Measurements from ENCODE around the gene DAP. TPM values are rescaled to one million over a fixed set of nuclear protein-coding genes. Genes with fewer than 3 reads are reported as not detected.
A peak's percentile ranks its signal among the peaks of the same experiment; 100 is the strongest.
"Not testable (repeated sequence)": the region's sequence is repeated elsewhere in the genome, so short reads cannot be mapped to it uniquely, and the experiment has no call there.

The DAP gene
- total RNA-seq, 1 experiment from 2014 or later: 279 TPM

DNA sequence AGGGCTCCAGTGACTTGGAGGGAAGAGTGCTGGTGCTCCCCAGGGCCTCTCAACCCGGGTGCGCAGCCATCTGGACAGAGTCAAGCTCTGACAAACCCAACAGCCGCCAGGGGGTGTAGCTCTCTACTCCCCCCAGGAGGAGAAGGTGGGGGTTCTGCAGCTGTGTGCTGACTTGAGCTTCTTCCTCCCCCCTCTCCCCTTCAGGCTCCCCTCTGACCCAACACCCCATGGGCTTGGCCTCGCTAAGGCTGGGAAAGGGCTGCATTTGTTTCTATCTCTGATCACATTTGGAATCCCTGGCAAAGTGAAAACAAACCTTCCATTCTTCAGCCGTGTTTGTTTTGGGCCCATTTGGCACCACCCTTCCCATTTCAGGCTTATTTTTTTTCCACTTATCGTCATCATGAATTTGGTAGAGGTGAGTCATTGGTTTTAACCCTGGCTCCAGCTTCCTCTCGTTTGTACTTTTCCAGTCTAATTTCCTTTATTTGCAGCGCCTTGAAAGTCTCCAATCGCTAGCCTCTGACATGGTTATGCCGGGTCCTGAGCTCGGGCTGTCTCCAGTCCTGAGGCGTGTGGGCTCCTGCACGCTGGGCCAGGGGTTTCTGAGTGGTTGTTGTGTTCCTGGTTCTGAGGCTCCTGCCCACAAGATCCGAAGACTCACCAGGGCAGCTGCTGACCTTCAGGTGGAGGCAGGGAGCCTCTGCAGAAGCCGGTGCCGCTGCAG lies 36.1 kb downstream of the DAP start:
- POLR2A ChIA-PET (ENCODE audit: unreplicated experiment): interaction anchor here (0.5 to 1.9 kb wide), 10 partner anchors 19 to 1614 kb away, joined by 3 to 13 read pairs (median 6); partner anchors contain the start of genes ATPSCKMT, CCT5 and DAP
- TF ChIP-seq EZH2 (IDR thresholded peaks at IDR 0.05; ENCODE audit: low read depth): no peak
- TF ChIP-seq, protein P1, sequence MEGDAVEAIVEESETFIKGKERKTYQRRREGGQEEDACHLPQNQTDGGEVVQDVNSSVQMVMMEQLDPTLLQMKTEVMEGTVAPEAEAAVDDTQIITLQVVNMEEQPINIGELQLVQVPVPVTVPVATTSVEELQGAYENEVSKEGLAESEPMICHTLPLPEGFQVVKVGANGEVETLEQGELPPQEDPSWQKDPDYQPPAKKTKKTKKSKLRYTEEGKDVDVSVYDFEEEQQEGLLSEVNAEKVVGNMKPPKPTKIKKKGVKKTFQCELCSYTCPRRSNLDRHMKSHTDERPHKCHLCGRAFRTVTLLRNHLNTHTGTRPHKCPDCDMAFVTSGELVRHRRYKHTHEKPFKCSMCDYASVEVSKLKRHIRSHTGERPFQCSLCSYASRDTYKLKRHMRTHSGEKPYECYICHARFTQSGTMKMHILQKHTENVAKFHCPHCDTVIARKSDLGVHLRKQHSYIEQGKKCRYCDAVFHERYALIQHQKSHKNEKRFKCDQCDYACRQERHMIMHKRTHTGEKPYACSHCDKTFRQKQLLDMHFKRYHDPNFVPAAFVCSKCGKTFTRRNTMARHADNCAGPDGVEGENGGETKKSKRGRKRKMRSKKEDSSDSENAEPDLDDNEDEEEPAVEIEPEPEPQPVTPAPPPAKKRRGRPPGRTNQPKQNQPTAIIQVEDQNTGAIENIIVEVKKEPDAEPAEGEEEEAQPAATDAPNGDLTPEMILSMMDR (conservative IDR thresholded peaks at IDR 0.05): peak; percentile 69
- Histone ChIP-seq H3K9me2 (ENCODE audit: insufficient read depth) (no peaks in the 10 kb centered on the region), H2AFZ (peak overlapping the region; percentile 5; the same call in 1 of the 2 replicates), H3K27me3 (ENCODE audit: insufficient read depth, low read depth) (no peaks in the 10 kb centered on the region), H3K9me3 (ENCODE audit: insufficient read depth, low read depth) (no peaks in the 10 kb centered on the region), H3F3A (ENCODE audit: insufficient read depth, low read depth) (peaks cover 63% of the 10 kb centered on the region), H3K4me3 (peak overlapping the region; percentile 43; the same call in 1 of the 2 replicates), H3K36me3 (ENCODE audit: low read depth) (peaks cover 34% of the 10 kb centered on the region), H3K27ac (peak overlapping the region; percentile 91), H3K4me2 (peak overlapping the region; percentile 76), H4K20me1 (ENCODE audit: insufficient read depth) (no peaks in the 10 kb centered on the region), H3K79me2 (ENCODE audit: low read depth) (peaks cover 50% of the 10 kb centered on the region), H3K4me1 (replicated peaks; ENCODE audit: insufficient read depth) (peaks cover 78% of the 10 kb centered on the region)
- intact Hi-C loops (cut with micrococcal nuclease; ENCODE audit: unreplicated experiment): loop anchor here (1.0 to 5.0 kb wide), 3 partner anchors 23 to 418 kb away; partner anchors contain the start of gene CMBL
- DNase-seq: peak; percentile 86 to 97
- CTCF ChIA-PET: interaction anchor here (0.6 to 2.9 kb wide), 8 partner anchors 19 to 271 kb away, joined by 3 to 31 read pairs (median 4); no protein-coding TSS in a partner anchor
- BruUV-seq (replicated peaks): no TSS peak

DNA sequence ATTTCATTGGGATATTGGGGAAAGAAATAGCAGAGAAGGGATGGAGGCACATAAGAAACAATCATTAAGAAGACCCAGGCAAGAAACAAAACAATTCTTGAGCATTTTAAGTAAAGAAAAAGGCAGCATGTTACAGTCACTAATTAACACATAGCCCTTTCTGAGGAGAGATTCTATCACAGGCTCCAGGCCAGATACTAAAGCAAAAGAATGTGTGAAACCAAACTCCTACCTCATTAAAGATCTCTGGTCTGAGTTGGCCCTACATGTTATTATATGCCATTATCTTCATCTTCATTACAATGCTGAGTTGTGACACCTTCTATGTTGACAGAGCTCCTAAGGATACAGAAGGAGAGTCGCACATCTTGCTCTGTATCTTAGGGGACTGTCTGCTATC lies 37.5 kb downstream of the DAP start:
- H3K4me2 ChIP-seq: peak overlapping the region; percentile 76
- DNase-seq: no peak
- peaks cover 53% of the 10 kb centered on the region for H3K79me2 ChIP-seq (ENCODE audit: low read depth)
- H2AFZ ChIP-seq: no peak overlapping the region
- TF ChIP-seq EZH2 (IDR thresholded peaks at IDR 0.05; ENCODE audit: low read depth): no peak
- TF ChIP-seq, protein P1 (conservative IDR thresholded peaks at IDR 0.05): no peak
- ChIA-PET CTCF (interaction anchor here (1.0 to 2.9 kb wide), 2 partner anchors 21 kb away, joined by 4 to 31 read pairs; no protein-coding TSS in a partner anchor), POLR2A (ENCODE audit: unreplicated experiment) (no interaction called here)
- H3K4me1 ChIP-seq (replicated peaks; ENCODE audit: insufficient read depth): peaks cover 90% of the 10 kb centered on the region
- H3K4me3 ChIP-seq: no peak overlapping the region
- no peaks in the 10 kb centered on the region for H3K27me3 ChIP-seq (ENCODE audit: insufficient read depth, low read depth)
- intact Hi-C loops (cut with micrococcal nuclease; ENCODE audit: unreplicated experiment): loop anchor here (5.0 kb wide), 1 partner anchor 416 kb away; the partner anchor contains the start of gene CMBL
- H3K9me3 ChIP-seq (ENCODE audit: insufficient read depth, low read depth): no peaks in the 10 kb centered on the region
- H3K36me3 ChIP-seq (ENCODE audit: low read depth): peaks cover 34% of the 10 kb centered on the region
- BruUV-seq (replicated peaks): no TSS peak
- H4K20me1 ChIP-seq (ENCODE audit: insufficient read depth): no peaks in the 10 kb centered on the region
- peaks cover 76% of the 10 kb centered on the region for H3F3A ChIP-seq (ENCODE audit: insufficient read depth, low read depth)
- peak overlapping the region; percentile 91 for H3K27ac ChIP-seq
- H3K9me2 ChIP-seq (ENCODE audit: insufficient read depth): no peaks in the 10 kb centered on the region

DNA sequence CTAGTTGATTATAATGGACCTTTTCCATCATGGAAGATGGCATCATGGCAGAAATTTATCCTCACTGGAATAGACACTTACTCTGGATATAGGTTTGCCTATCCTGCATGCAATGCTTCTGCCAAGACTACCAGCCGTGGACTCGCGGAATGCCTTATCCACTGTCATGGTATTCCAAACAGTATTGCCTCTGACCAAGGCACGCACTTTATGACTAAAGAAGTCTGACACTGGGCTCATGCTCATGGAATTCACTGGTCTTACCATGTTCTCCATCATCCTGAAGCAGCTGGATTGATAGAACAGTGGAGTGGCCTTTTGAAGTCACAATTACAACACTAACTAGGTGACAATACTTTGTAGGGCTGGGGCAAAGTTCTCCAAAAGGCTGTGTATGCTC lies 40.3 kb downstream of the DAP start:
- intact Hi-C loops (cut with micrococcal nuclease; ENCODE audit: unreplicated experiment): loop anchor here (1.0 to 5.0 kb wide), 3 partner anchors 15 to 413 kb away; partner anchors contain the start of genes CMBL and DAP
- H3K9me2 ChIP-seq (ENCODE audit: insufficient read depth); BruUV-seq (replicated peaks); H3K4me3 ChIP-seq; H4K20me1 ChIP-seq (ENCODE audit: insufficient read depth); H3K27me3 ChIP-seq (ENCODE audit: insufficient read depth, low read depth); DNase-seq; H3K9me3 ChIP-seq (ENCODE audit: insufficient read depth, low read depth); POLR2A ChIA-PET (ENCODE audit: unreplicated experiment); CTCF ChIA-PET; H2AFZ ChIP-seq: not testable (repeated sequence)
- Histone ChIP-seq H3F3A (ENCODE audit: insufficient read depth, low read depth) (peaks cover 56% of the 10 kb centered on the region), H3K27ac (peak overlapping the region; percentile 76), H3K4me1 (replicated peaks; ENCODE audit: insufficient read depth) (peaks cover 70% of the 10 kb centered on the region), H3K36me3 (ENCODE audit: low read depth) (peaks cover 50% of the 10 kb centered on the region), H3K79me2 (ENCODE audit: low read depth) (peaks cover 69% of the 10 kb centered on the region), H3K4me2 (peak overlapping the region; percentile 19)

Measured in PC-9 (cell line).